H1 (cell line): ENCODE results near the gene NECTIN2. TPM values are rescaled to one million over a fixed set of nuclear protein-coding genes. Genes with fewer than 3 reads are reported as not detected.

Experiments used
- EZH2 ChIP-seq: fragments of 200-600 bp; sonication (generic); IDR thresholded peaks from 2 replicates; pipeline ENCODE4 v1.7.1; 2012; ENCODE audit warnings: low read depth, mild to moderate bottlenecking, moderate library complexity, low read length, inconsistent platforms; ENCODE audit not compliant: severe bottlenecking
- NANOG ChIP-seq: IDR thresholded peaks from 2 replicates; pipeline ENCODE4 v1.6.1; 2011; ENCODE audit warnings: low read length, low read depth, mild to moderate bottlenecking, inconsistent platforms; ENCODE audit not compliant: insufficient read depth, poor library complexity, severe bottlenecking
- RFX5 ChIP-seq: IDR thresholded peaks from 2 replicates; pipeline ENCODE4 v1.6.1; 2011; ENCODE audit warnings: low read depth, low read length, improper control_type of control experiment, borderline replicate concordance
- polyA plus RNA-seq, 7 experiments: library from polyadenylated mRNA; depleted of rRNA in 3 of 7; stranded (reverse) in 5 of 7; unstranded in 2 of 7; fragments of >200 nt in 5 of 7; fragments of 200-250 nt in 2 of 7; gene quantifications; 1 replicate in 5 of 7; 2 replicates in 1 of 7; 4 replicates in 1 of 7; pipeline versions ENCODE4 v1.2.1 to v1.2.3, GENCODE V29; 2011 to 2013; ENCODE audit warnings: missing spikeins in 2 of 7, mixed read lengths in 2 of 7
- total RNA-seq: library from RNA; stranded (reverse); fragmentation: NEBNext Ultra II Directional; extraction: Animal tissue kit (Norgen Biotek cat#: 25700); gene quantifications from 2 replicates; pipeline ENCODE4 v1.2.1, GENCODE V29; 2021

The NECTIN2 gene
- total and polyA plus RNA-seq, 2 of the 8 experiments (the other 6 are each of a cell fraction or from before 2014, with no cell fraction given): 184 to 237 TPM

GRCh38 chr19:44839276-44839675 is 6.8 kb upstream of the NECTIN2 start (continued):
- TF ChIP-seq NANOG (no peak), RFX5 (no peak), EZH2 (no peak)
